SK-N-SH (cell line): ENCODE data around the gene HIPK2.

Experiments used
- CHD2 ChIP-seq: fragments of 150-350 bp; IDR thresholded peaks from 2 replicates; pipeline ENCODE4 v1.6.1; 2018; ENCODE audit warnings: low read length; ENCODE audit not compliant: partially characterized antibody
- CTCF ChIP-seq: fragments of 200-600 bp; sonication (generic); IDR thresholded peaks from 2 replicates; pipeline ENCODE4 v1.6.1; 2017; ENCODE audit warnings: antibody characterized with exemption, mild to moderate bottlenecking, moderate library complexity
- EP300 ChIP-seq, 2 experiments: IDR thresholded peaks; 2 replicates each; pipeline versions ENCODE4 v1.4.0 to v1.6.1; 2012; ENCODE audit warnings: borderline replicate concordance in 1 of 2, low read depth in 1 of 2, low read length in 1 of 2
- EZH2phosphoT487 ChIP-seq: fragments of 200-600 bp; sonication (generic); IDR thresholded peaks from 2 replicates; pipeline ENCODE4 v1.6.1; 2017; ENCODE audit warnings: low read depth, mixed run types, mild to moderate bottlenecking, antibody characterized with exemption, moderate library complexity, borderline replicate concordance
- POLR2AphosphoS5 ChIP-seq: IDR thresholded peaks from 2 replicates; pipeline ENCODE4 v1.6.1; 2012; ENCODE audit warnings: low read depth, low read length
- SMC3 ChIP-seq: IDR thresholded peaks from 2 replicates; pipeline ENCODE4 v1.6.1; 2012; ENCODE audit warnings: low read depth, low read length, improper control_type of control experiment
- TCF12 ChIP-seq: IDR thresholded peaks from 2 replicates; pipeline ENCODE4 v1.4.0; 2012
- TEAD4 ChIP-seq: IDR thresholded peaks from 2 replicates; pipeline ENCODE4 v1.4.0; 2012; ENCODE audit warnings: mild to moderate bottlenecking, borderline replicate concordance; ENCODE audit not compliant: insufficient read depth
- TF ChIP-seq, protein P1 (sequence below): IDR thresholded peaks from 2 replicates; pipeline ENCODE4; 2012

DNA sequence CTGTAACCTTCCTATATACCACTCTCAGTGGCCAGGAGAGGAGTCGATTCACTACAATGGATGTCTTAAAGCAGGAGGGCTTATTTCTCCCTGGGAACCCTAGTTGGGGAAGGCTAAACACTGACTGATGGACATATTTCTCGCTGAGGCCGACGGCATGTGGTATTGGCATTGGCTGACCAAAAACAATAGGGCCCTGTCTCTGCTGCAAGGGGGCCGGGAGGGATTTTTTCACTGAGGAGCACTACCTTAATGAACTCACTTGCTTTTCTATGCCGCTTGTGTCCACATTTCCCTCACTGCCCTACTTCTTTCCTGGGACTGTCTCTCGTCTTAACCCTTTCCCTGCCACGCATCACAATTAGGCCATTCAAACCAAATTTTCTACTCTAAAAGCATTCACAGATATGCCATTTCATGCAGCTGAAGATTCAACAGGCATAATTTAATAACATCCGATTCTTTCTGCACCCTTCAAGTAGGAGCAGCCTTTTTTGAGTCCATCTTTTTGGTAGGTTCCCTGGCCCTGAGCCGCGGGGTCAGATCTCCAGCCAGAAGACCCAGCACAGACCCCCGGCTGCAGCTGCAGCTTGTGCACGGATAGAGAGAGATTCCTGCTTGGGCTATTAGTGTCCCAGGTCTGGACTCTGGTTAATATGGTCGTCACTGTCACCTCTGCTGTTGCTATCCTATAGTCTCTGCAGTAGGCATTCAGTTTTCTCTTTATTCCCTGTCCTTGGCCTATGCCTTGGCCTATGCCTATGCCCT is 118.7 kb downstream of the HIPK2 start:
- TF ChIP-seq CHD2 = no peak
- no peak for TF ChIP-seq CTCF
- TF ChIP-seq EP300 (IDR thresholded peaks at IDR 0.05; ENCODE audit: borderline replicate concordance in 1 of 2, low read depth in 1 of 2, low read length in 1 of 2) = no peak
- no peak for TF ChIP-seq TEAD4
- no peak for TF ChIP-seq SMC3
- TF ChIP-seq, protein P1, sequence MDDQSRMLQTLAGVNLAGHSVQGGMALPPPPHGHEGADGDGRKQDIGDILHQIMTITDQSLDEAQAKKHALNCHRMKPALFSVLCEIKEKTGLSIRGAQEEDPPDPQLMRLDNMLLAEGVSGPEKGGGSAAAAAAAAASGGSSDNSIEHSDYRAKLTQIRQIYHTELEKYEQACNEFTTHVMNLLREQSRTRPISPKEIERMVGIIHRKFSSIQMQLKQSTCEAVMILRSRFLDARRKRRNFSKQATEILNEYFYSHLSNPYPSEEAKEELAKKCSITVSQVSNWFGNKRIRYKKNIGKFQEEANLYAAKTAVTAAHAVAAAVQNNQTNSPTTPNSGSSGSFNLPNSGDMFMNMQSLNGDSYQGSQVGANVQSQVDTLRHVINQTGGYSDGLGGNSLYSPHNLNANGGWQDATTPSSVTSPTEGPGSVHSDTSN = no peak
- no peak for TF ChIP-seq POLR2AphosphoS5
- no peak for TF ChIP-seq EZH2phosphoT487
- no peak for TF ChIP-seq TCF12
